ENCODE results near the gene SERF1A.
"Not testable (repeated sequence)": the region's sequence is repeated elsewhere in the genome, so short reads cannot be mapped to it uniquely, and the experiment has no call there.

SERF1A gene

GRCh38 chr5:70900533-70901271, at the start of gene SERF1A:
SERF1A (plus strand) TSS chr5:70900669; CDS start chr5:70900870, 201 bp downstream.
- H3K27ac ChIP-seq: not testable (repeated sequence)

- H3K27ac ChIP-seq: not testable (repeated sequence)
Observed at GRCh38 chr5:70866778-70867177, 33.7 kb upstream of the SERF1A start.

- not testable (repeated sequence) for H3K27ac ChIP-seq
Observed at GRCh38 chr5:70870626-70871025, 29.8 kb upstream of the SERF1A start.

- not testable (repeated sequence) for H3K27ac ChIP-seq
Observed at GRCh38 chr5:70896076-70896475, 4.4 kb upstream of the SERF1A start.

GRCh38 chr5:70901272-70901571, 753 bp downstream of the SERF1A start:
- H3K27ac ChIP-seq: not testable (repeated sequence)

GRCh38 chr5:70906624-70907023, 6.2 kb downstream of the SERF1A start:
- not testable (repeated sequence) for H3K27ac ChIP-seq

GRCh38 chr5:70916829-70917228, 16.4 kb downstream of the SERF1A start:
- H3K27ac ChIP-seq: not testable (repeated sequence)

- H3K27ac ChIP-seq: not testable (repeated sequence)
Observed at GRCh38 chr5:70925211-70925562, 24.7 kb downstream of the SERF1A start.

GRCh38 chr5:70931709-70932368, 31.4 kb downstream of the SERF1A start:
- not testable (repeated sequence) for H3K27ac ChIP-seq

- not testable (repeated sequence) for H3K27ac ChIP-seq
Observed at GRCh38 chr5:70932560-70932959, 32.1 kb downstream of the SERF1A start.

- not testable (repeated sequence) for H3K27ac ChIP-seq
Observed at GRCh38 chr5:70953068-70953467, 52.6 kb downstream of the SERF1A start.
